RWPE1 (cell line): ENCODE results near the gene ANK2.

Source experiments
- CTCF ChIA-PET: fragments of 350-600 bp; sonication (Branson Sonifier 250); formaldehyde crosslinking; extraction: SDS; loops from one replicate; lab custom pipeline; 2021; lab: Yijun Ruan, JAX
- POLR2A ChIA-PET: fragments of 400-600 bp; formaldehyde crosslinking; extraction: SDS; loops from one replicate; lab custom pipeline; 2020; ENCODE audit warnings: antibody characterized with exemption; ENCODE audit not compliant: low non-redundant PET; lab: Yijun Ruan, JAX
- DNase-seq: peaks from one replicate; pipeline ENCODE4 v3.0.0; 2012; ENCODE audit warnings: low spot score
- H3K27ac ChIP-seq: fragments of 450-650 bp; 2 replicates; pipeline ENCODE4 v1.5.1; 2017
- TF ChIP-seq, protein P1 (sequence below): fragments of 450-650 bp; conservative IDR thresholded peaks from 2 replicates; pipeline ENCODE4 v1.5.1; 2017; ENCODE audit warnings: low read depth, mild to moderate bottlenecking

Gene ANK2

GRCh38 chr4:113169368-113169767 lies 119.9 kb downstream of the ANK2 start:
- TF ChIP-seq, protein P1, sequence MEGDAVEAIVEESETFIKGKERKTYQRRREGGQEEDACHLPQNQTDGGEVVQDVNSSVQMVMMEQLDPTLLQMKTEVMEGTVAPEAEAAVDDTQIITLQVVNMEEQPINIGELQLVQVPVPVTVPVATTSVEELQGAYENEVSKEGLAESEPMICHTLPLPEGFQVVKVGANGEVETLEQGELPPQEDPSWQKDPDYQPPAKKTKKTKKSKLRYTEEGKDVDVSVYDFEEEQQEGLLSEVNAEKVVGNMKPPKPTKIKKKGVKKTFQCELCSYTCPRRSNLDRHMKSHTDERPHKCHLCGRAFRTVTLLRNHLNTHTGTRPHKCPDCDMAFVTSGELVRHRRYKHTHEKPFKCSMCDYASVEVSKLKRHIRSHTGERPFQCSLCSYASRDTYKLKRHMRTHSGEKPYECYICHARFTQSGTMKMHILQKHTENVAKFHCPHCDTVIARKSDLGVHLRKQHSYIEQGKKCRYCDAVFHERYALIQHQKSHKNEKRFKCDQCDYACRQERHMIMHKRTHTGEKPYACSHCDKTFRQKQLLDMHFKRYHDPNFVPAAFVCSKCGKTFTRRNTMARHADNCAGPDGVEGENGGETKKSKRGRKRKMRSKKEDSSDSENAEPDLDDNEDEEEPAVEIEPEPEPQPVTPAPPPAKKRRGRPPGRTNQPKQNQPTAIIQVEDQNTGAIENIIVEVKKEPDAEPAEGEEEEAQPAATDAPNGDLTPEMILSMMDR, result no peak
- CTCF ChIA-PET, result no interaction called here
- no peak overlapping the region for H3K27ac ChIP-seq
- DNase-seq, result no peak
- POLR2A ChIA-PET, result no interaction called here

DNA sequence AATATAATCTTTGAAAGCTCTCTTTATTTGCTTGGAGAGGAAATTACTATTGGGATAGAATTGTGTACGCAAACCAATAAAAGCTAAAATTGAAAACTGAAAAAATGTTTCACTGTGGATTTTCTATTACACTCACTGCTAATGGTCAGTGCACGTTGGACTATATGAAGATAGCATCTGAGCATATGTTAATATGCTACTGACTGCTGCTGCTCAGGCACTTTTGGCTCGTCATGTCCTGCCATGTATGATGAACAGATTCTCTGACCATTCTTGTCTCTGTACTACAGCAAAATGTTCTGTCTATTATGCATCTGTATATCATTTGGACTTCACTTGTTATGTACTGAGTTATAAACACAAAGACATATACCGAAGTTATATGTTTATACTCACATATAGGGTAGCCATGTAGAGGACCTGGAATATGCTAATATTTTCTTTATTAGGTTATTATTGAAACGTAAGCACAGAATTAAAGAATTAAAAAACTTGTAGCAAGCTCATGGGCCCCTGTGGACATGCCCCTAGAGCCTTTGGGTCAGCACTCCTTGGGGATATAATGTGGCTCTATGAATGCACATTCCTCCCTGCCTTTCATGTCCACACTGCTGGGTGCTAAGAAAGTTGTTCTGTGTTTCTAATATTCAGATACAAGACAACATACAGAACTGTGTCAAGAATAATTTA lies 120.8 kb downstream of the ANK2 start:
- TF ChIP-seq, protein P1, result no peak
- POLR2A ChIA-PET, result no interaction called here
- no peak overlapping the region for H3K27ac ChIP-seq
- CTCF ChIA-PET, result no interaction called here
- DNase-seq, result no peak

DNA sequence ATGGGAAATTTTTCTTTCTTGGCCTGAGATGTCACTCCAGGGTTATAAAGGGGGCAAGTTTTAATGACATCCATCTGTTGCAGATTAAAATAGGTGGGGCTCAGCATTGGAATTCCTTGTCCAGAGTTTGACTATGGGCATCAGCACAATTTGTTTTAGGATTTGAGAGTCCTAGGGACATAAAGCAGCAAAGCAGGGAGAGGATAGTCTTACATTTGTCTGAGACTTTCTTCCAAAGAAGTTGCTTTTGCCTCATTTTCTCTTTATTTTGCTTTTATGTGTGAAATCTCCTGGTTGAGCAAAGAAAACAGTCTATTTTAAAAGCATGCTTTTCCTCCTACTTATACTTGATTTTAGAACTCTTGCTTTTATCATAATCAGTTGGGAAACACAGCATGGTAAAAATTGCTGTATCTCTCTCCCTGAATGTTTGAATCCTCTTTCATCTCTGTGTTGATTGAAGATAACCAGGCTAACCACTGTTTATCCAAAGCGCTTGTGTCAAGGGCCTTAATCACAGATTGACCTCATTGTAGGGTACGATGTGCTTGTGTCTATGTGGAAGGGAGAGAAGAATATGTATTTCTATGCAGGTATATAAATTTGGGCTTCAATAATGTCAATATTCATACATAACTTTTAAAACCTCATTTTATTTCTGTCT lies 121.5 kb downstream of the ANK2 start:
- POLR2A ChIA-PET, result no interaction called here
- CTCF ChIA-PET, result no interaction called here
- no peak for DNase-seq
- H3K27ac ChIP-seq, result no peak overlapping the region
- TF ChIP-seq, protein P1, result no peak

GRCh38 chr4:113173126-113173792 lies 123.8 kb downstream of the ANK2 start:
- POLR2A ChIA-PET, result no interaction called here
- CTCF ChIA-PET, result no interaction called here
- DNase-seq, result no peak
- TF ChIP-seq, protein P1, result no peak
- H3K27ac ChIP-seq, result no peak overlapping the region

DNA sequence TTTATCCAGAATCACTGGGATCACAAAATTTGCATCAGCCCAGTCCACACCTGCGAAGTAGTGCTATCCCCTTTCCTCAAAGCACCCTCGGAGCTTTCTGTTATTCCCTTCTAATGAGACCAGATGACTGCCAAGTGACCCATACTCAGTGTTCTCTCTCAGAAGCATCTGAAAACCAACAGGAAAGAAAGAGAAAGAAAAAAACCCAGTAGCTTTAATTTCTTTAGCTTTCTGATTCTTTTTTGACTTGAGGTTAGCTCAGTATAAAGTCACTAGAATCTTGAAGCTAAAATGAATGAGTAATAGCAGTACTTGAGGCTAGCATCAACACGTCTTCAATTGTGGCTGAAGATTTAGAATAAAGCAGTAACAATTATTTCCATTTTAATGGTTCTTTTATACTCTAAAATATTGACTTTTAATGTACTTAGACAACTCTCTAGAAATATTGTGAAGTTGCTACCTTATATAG lies 124.4 kb downstream of the ANK2 start:
- DNase-seq, result no peak
- ChIA-PET CTCF (interaction anchor here (0.6 kb wide), 1 partner anchor 1283 kb away, joined by 3 read pairs; no protein-coding TSS in a partner anchor), POLR2A (no interaction called here)
- TF ChIP-seq, protein P1, result no peak
- no peak overlapping the region for H3K27ac ChIP-seq

- CTCF ChIA-PET, result no interaction called here
- DNase-seq, result no peak
- POLR2A ChIA-PET, result no interaction called here
- H3K27ac ChIP-seq, result no peak overlapping the region
- TF ChIP-seq, protein P1, result no peak
These were observed 129.6 kb downstream of the ANK2 start for GRCh38 chr4:113179091-113179490.
